Measurements from ENCODE around the gene TMEM245. TPM values are rescaled to one million over a fixed set of nuclear protein-coding genes. Genes with fewer than 3 reads are reported as not detected.

TMEM245 gene
- total and polyA plus RNA-seq, 2 of the 13 experiments (the other 11 are each of a cell fraction or from before 2014, with no cell fraction given): 53.5 to 55.4 TPM

GRCh38 chr9:109012876-109013678, 106.7 kb downstream of the TMEM245 start, which contains the start of gene CTNNAL1 (continued):
- TF ChIP-seq ZNF800 (CRISPR knock-in tag; IDR thresholded peaks at IDR 0.05) (no peak), JUN (CRISPR knock-in tag; IDR thresholded peaks at IDR 0.05) (no peak), ZNF343 (CRISPR knock-in tag; IDR thresholded peaks at IDR 0.05) (0 out of 2 replicates have a peak, but pooled peaks have one; percentile 26), ZBTB39 (CRISPR knock-in tag; IDR thresholded peaks at IDR 0.05) (no peak), REPIN1 (CRISPR knock-in tag; IDR thresholded peaks at IDR 0.05; ENCODE audit: borderline replicate concordance, low read depth) (no peak), ZNF224 (CRISPR knock-in tag; IDR thresholded peaks at IDR 0.05) (0 out of 2 replicates have a peak, but pooled peaks have one; percentile 37), CSRNP1 (CRISPR knock-in tag; IDR thresholded peaks at IDR 0.05) (peak; percentile 25; the same call in 1 of the 2 replicates), E2F5 (CRISPR knock-in tag; conservative IDR thresholded peaks at IDR 0.05) (0 out of 2 replicates have a peak, but pooled peaks have one; percentile 14), NKX3-1 (CRISPR knock-in tag; IDR thresholded peaks at IDR 0.05) (no peak), BRCA1 (CRISPR knock-in tag; IDR thresholded peaks at IDR 0.05) (no peak), HINFP (CRISPR knock-in tag; IDR thresholded peaks at IDR 0.05; ENCODE audit: low read depth) (no peak), ZNF20 (CRISPR knock-in tag; IDR thresholded peaks at IDR 0.05) (no peak), IRF2 (CRISPR knock-in tag; IDR thresholded peaks at IDR 0.05) (no peak), ZNF180 (CRISPR knock-in tag; IDR thresholded peaks at IDR 0.05; ENCODE audit: borderline replicate concordance, low read depth) (no peak), MLX (CRISPR knock-in tag; IDR thresholded peaks at IDR 0.05) (no peak), GZF1 (CRISPR knock-in tag; IDR thresholded peaks at IDR 0.05) (no peak), ZKSCAN5 (CRISPR knock-in tag; IDR thresholded peaks at IDR 0.05) (no peak), GATA4 (IDR thresholded peaks at IDR 0.05; ENCODE audit: borderline replicate concordance, low read depth) (0 out of 2 replicates have a peak, but pooled peaks have one; percentile 39), ZNF121 (CRISPR knock-in tag; IDR thresholded peaks at IDR 0.05) (no peak), HOXA3 (CRISPR knock-in tag; IDR thresholded peaks at IDR 0.05) (no peak; the same call in 1 of the 2 replicates), ETV5 (CRISPR knock-in tag; IDR thresholded peaks at IDR 0.05; ENCODE audit: borderline replicate concordance) (no peak)

All from HepG2 (cell line).